Neural crest cell (in vitro differentiated cells): ENCODE results near the gene EHD2. TPM values are rescaled to one million over a fixed set of nuclear protein-coding genes. Genes with fewer than 3 reads are reported as not detected.
"Not testable (repeated sequence)": the region's sequence is repeated elsewhere in the genome, so short reads cannot be mapped to it uniquely, and the experiment has no call there.

Source experiments
- DNase-seq: peaks from one replicate; pipeline ENCODE4 v3.0.0; 2021; ENCODE audit warnings: low read depth, mixed read lengths, low spot score
- H3K27ac Mint-ChIP-seq: one replicate; pipeline ENCODE4 v1.8.0; 2021; ENCODE audit warnings: mild to moderate bottlenecking, mixed read lengths; ENCODE audit not compliant: unreplicated experiment
- H3K27me3 Mint-ChIP-seq: 2 replicates; pipeline ENCODE4 v1.8.0; 2021; ENCODE audit warnings: low read depth, mild to moderate bottlenecking, mixed read lengths
- H3K36me3 Mint-ChIP-seq: 2 replicates; pipeline ENCODE4 v1.8.0; 2021; ENCODE audit warnings: low read depth, mild to moderate bottlenecking, mixed read lengths
- H3K4me1 Mint-ChIP-seq: 2 replicates; pipeline ENCODE4 v1.8.0; 2021; ENCODE audit warnings: mixed read lengths
- H3K4me3 Mint-ChIP-seq: one replicate; pipeline ENCODE4 v1.8.0; 2021; ENCODE audit warnings: mild to moderate bottlenecking, mixed read lengths
- H3K9me3 Mint-ChIP-seq: 2 replicates; pipeline ENCODE4 v1.8.0; 2021; ENCODE audit warnings: mixed read lengths
- CTCF ChIP-seq: fragments of 200-600 bp; sonication (generic); conservative IDR thresholded peaks from 2 replicates; pipeline ENCODE4 v1.5.0; 2021; ENCODE audit warnings: antibody characterized with exemption, mild to moderate bottlenecking
- long read RNA-seq: library from polyadenylated mRNA; unstranded; transcript quantifications from one replicate; pipeline ENCODE4 v2.0.0, GENCODE V29; 2020
- total RNA-seq: library from RNA; stranded (reverse); gene quantifications from 2 replicates; pipeline ENCODE4 v1.2.1, GENCODE V29; 2021

The EHD2 gene
- total RNA-seq, result 0.30 and 0.47 TPM in 2 replicates
- long read RNA-seq, result 0 reads

- TF ChIP-seq CTCF, result peak; percentile 90
- Mint-ChIP-seq H3K27ac (no peak within 1 kb of the TSS), H3K36me3 (peaks cover 2% of the 10 kb centered on the region), H3K9me3 (peaks cover 7% of the 10 kb centered on the region), H3K4me3 (no peak within 1 kb of the TSS), H3K4me1 (no peaks in the 10 kb centered on the region), H3K27me3 (peaks cover 39% of the 10 kb centered on the region)
- peak; percentile 32 for DNase-seq
These were observed at the start of gene EHD2 for GRCh38 chr19:47713046-47714021. TSS of gene EHD2 (plus strand) at chr19:47713422. CDS start at chr19:47716613, 3,191 bp downstream.

GRCh38 chr19:47663435-47663910 is 49.7 kb upstream of the EHD2 start:
- Mint-ChIP-seq H3K9me3 (no peaks in the 10 kb centered on the region), H3K4me1 (peaks cover 54% of the 10 kb centered on the region)

GRCh38 chr19:47663911-47664771 is 49.1 kb upstream of the EHD2 start:
- DNase-seq, result no peak
- Mint-ChIP-seq H3K4me1 (peaks cover 47% of the 10 kb centered on the region), H3K4me3 (no peak overlapping the region)

More at GRCh38 chr19:47663435-47663910, 49.7 kb upstream of the EHD2 start:
- H3K4me3 Mint-ChIP-seq, result no peak overlapping the region
- H3K27me3 Mint-ChIP-seq, result no peaks in the 10 kb centered on the region
- peaks cover 2% of the 10 kb centered on the region for H3K36me3 Mint-ChIP-seq
- no peak for TF ChIP-seq CTCF
- H3K27ac Mint-ChIP-seq, result no peak overlapping the region
- DNase-seq, result no peak

GRCh38 chr19:47668556-47668955 is 44.7 kb upstream of the EHD2 start:
- not testable (repeated sequence) for DNase-seq, H3K9me3 Mint-ChIP-seq, H3K4me3 Mint-ChIP-seq

More at GRCh38 chr19:47663911-47664771, 49.1 kb upstream of the EHD2 start:
- Mint-ChIP-seq H3K36me3 (peaks cover 2% of the 10 kb centered on the region), H3K27me3 (no peaks in the 10 kb centered on the region), H3K27ac (no peak overlapping the region), H3K9me3 (no peaks in the 10 kb centered on the region)
- TF ChIP-seq CTCF, result no peak

GRCh38 chr19:47670736-47671135 is 42.5 kb upstream of the EHD2 start:
- peaks cover 14% of the 10 kb centered on the region for H3K36me3 Mint-ChIP-seq
- H3K4me1 Mint-ChIP-seq, result peaks cover 16% of the 10 kb centered on the region
- no peak overlapping the region for H3K27ac Mint-ChIP-seq
- H3K9me3 Mint-ChIP-seq, result no peaks in the 10 kb centered on the region
- no peak for TF ChIP-seq CTCF
- no peak overlapping the region for H3K4me3 Mint-ChIP-seq
- H3K27me3 Mint-ChIP-seq, result no peaks in the 10 kb centered on the region
- no peak for DNase-seq

More at GRCh38 chr19:47668556-47668955, 44.7 kb upstream of the EHD2 start:
- H3K4me1 Mint-ChIP-seq, result peaks cover 26% of the 10 kb centered on the region
- H3K27me3 Mint-ChIP-seq, H3K27ac Mint-ChIP-seq, H3K36me3 Mint-ChIP-seq: not testable (repeated sequence)
